Nephron (organoid): ENCODE data around the gene CSF1R.

Experiments
- H3K27ac Mint-ChIP-seq, 3 experiments: 2 replicates each; pipeline ENCODE4 v1.8.0; 2020; ENCODE audit warnings: mixed read lengths in 3 of 3, mild to moderate bottlenecking in 2 of 3, moderate library complexity in 1 of 3
- H3K27me3 Mint-ChIP-seq: 2 replicates; pipeline ENCODE4 v1.8.0; 2021; ENCODE audit warnings: low read depth, mild to moderate bottlenecking, moderate library complexity, mixed read lengths
- H3K36me3 Mint-ChIP-seq: 2 replicates; pipeline ENCODE4 v1.8.0; 2020; ENCODE audit warnings: low read depth, mixed read lengths
- H3K4me1 Mint-ChIP-seq: 2 replicates; pipeline ENCODE4 v1.8.0; 2020; ENCODE audit warnings: mixed read lengths
- H3K4me3 Mint-ChIP-seq, 3 experiments: 2 replicates each; pipeline ENCODE4 v1.8.0; 2020; ENCODE audit warnings: mild to moderate bottlenecking in 3 of 3, mixed read lengths in 3 of 3, moderate library complexity in 2 of 3
- H3K9me3 Mint-ChIP-seq: 2 replicates; pipeline ENCODE4 v1.8.0; 2020; ENCODE audit warnings: mixed read lengths
- CTCF ChIP-seq, 3 experiments: fragments of 200-600 bp; sonication (generic); IDR thresholded peaks; one replicate each; pipeline ENCODE4 v1.5.0; 2021; ENCODE audit warnings: antibody characterized with exemption in 3 of 3; ENCODE audit not compliant: unreplicated experiment in 3 of 3

CSF1R gene

GRCh38 chr5:150126921-150127265 is 40.5 kb upstream of the CSF1R start:
- H3K27me3 Mint-ChIP-seq, result peaks cover 7% of the 10 kb centered on the region
- peaks cover 16% of the 10 kb centered on the region for H3K4me1 Mint-ChIP-seq
- TF ChIP-seq CTCF (IDR thresholded peaks at IDR 0.05; ENCODE audit: unreplicated experiment in 3 of 3), result no peak
- peaks cover 48% of the 10 kb centered on the region for H3K36me3 Mint-ChIP-seq
- H3K9me3 Mint-ChIP-seq, result no peaks in the 10 kb centered on the region
- H3K4me3 Mint-ChIP-seq, result no peak overlapping the region
- H3K27ac Mint-ChIP-seq, result no peak overlapping the region

- no peak for TF ChIP-seq CTCF (IDR thresholded peaks at IDR 0.05; ENCODE audit: unreplicated experiment in 3 of 3)
- Mint-ChIP-seq H3K36me3 (peaks cover 50% of the 10 kb centered on the region), H3K27ac (no peak overlapping the region), H3K4me3 (no peak overlapping the region), H3K9me3 (no peaks in the 10 kb centered on the region), H3K4me1 (peaks cover 13% of the 10 kb centered on the region), H3K27me3 (peaks cover 7% of the 10 kb centered on the region)
Measured at GRCh38 chr5:150126199-150126920, 40.0 kb upstream of the CSF1R start.

GRCh38 chr5:150125334-150125733 is 39.0 kb upstream of the CSF1R start:
- peaks cover 48% of the 10 kb centered on the region for H3K36me3 Mint-ChIP-seq
- H3K27ac Mint-ChIP-seq, result peak overlapping the region in 1 of 3 experiments; percentile 44
- H3K4me3 Mint-ChIP-seq, result no peak overlapping the region
- no peaks in the 10 kb centered on the region for H3K9me3 Mint-ChIP-seq
- H3K4me1 Mint-ChIP-seq, result peaks cover 6% of the 10 kb centered on the region
- TF ChIP-seq CTCF (IDR thresholded peaks at IDR 0.05; ENCODE audit: unreplicated experiment in 3 of 3), result no peak
- peaks cover 4% of the 10 kb centered on the region for H3K27me3 Mint-ChIP-seq

GRCh38 chr5:150124596-150124995 is 38.2 kb upstream of the CSF1R start:
- Mint-ChIP-seq H3K4me3 (no peak overlapping the region), H3K27me3 (no peaks in the 10 kb centered on the region), H3K9me3 (no peaks in the 10 kb centered on the region), H3K27ac (peak overlapping the region in 2 of 3 experiments; percentile 18 to 44), H3K4me1 (no peaks in the 10 kb centered on the region), H3K36me3 (peaks cover 51% of the 10 kb centered on the region)
- no peak for TF ChIP-seq CTCF (IDR thresholded peaks at IDR 0.05; ENCODE audit: unreplicated experiment in 3 of 3)

GRCh38 chr5:150124111-150124557 is 37.8 kb upstream of the CSF1R start:
- no peaks in the 10 kb centered on the region for H3K27me3 Mint-ChIP-seq
- TF ChIP-seq CTCF (IDR thresholded peaks at IDR 0.05; ENCODE audit: unreplicated experiment in 3 of 3), result no peak
- no peak overlapping the region for H3K4me3 Mint-ChIP-seq
- no peaks in the 10 kb centered on the region for H3K9me3 Mint-ChIP-seq
- H3K4me1 Mint-ChIP-seq, result no peaks in the 10 kb centered on the region
- H3K36me3 Mint-ChIP-seq, result peaks cover 56% of the 10 kb centered on the region
- H3K27ac Mint-ChIP-seq, result no peak overlapping the region

GRCh38 chr5:150123542-150123941 is 37.2 kb upstream of the CSF1R start:
- Mint-ChIP-seq H3K4me1 (no peaks in the 10 kb centered on the region), H3K9me3 (no peaks in the 10 kb centered on the region), H3K4me3 (no peak overlapping the region)

More at GRCh38 chr5:150123542-150123941, 37.2 kb upstream of the CSF1R start:
- peaks cover 52% of the 10 kb centered on the region for H3K36me3 Mint-ChIP-seq
- H3K27me3 Mint-ChIP-seq, result no peaks in the 10 kb centered on the region
- H3K27ac Mint-ChIP-seq, result no peak overlapping the region
- TF ChIP-seq CTCF (IDR thresholded peaks at IDR 0.05; ENCODE audit: unreplicated experiment in 3 of 3), result no peak
